Smooth muscle cell of the coronary artery (primary cell): ENCODE data around the gene TMEM185A. TPM values are rescaled to one million over a fixed set of nuclear protein-coding genes. Genes with fewer than 3 reads are reported as not detected.

Experiments used
- total RNA-seq: library from RNA; depleted of rRNA; stranded (reverse); fragments of >200 nt; gene quantifications from 2 replicates; pipeline ENCODE4 v1.2.3, GENCODE V29; 2014; ENCODE audit warnings: low replicate concordance

Gene TMEM185A
- 18.1 and 37.3 TPM in 2 replicates for total RNA-seq

GRCh38 chrX:149631234-149632165 lies at the start of gene TMEM185A:
Gene TMEM185A, minus strand, starts transcription at chrX:149631792. Its CDS starts 212 bp downstream, at chrX:149631580.

GRCh38 chrX:149595214-149595613 lies 36.4 kb downstream of the TMEM185A start, which contains the start of gene HSFX2:
Gene HSFX2, minus strand, starts transcription at chrX:149595314. Its CDS starts 614 bp downstream, at chrX:149594700.

GRCh38 chrX:149587359-149587758 lies 44.2 kb downstream of the TMEM185A start, which contains the start of gene MAGEA9B:
Gene MAGEA9B, minus strand, starts transcription at chrX:149587459. Its CDS starts 4,280 bp downstream, at chrX:149583179.

GRCh38 chrX:149549701-149550100 lies 81.9 kb downstream of the TMEM185A start, which contains the start of gene HSFX3:
Gene HSFX3, minus strand, starts transcription at chrX:149549924. Its CDS starts 72 bp downstream, at chrX:149549852.

Other genes with a start within 250 kb of the TMEM185A start
- 28.5 and 30.6 TPM in 2 replicates for gene IDS, start 126.5 kb downstream of the TMEM185A start, total RNA-seq
- 12.9 and 16.6 TPM in 2 replicates for gene EOLA1, start 90.8 kb downstream of the TMEM185A start, total RNA-seq
- gene HSFX3, start 81.9 kb downstream of the TMEM185A start, total RNA-seq: not detected in 2 replicates
- not detected in 2 replicates for gene MAGEA9B, start 44.3 kb downstream of the TMEM185A start, total RNA-seq
- gene HSFX2, start 36.5 kb downstream of the TMEM185A start, total RNA-seq: 0.30 TPM in 1 of 2 replicates, not detected in the other
- not detected in 2 replicates for gene MAGEA11, start 80.3 kb upstream of the TMEM185A start, total RNA-seq
- gene HSFX1, start 142.3 kb upstream of the TMEM185A start, total RNA-seq: 0.23 and 0.35 TPM in 2 replicates
- not detected in 2 replicates for gene MAGEA9, start 150.1 kb upstream of the TMEM185A start, total RNA-seq
- not detected in 2 replicates for gene MAGEA8, start 249.4 kb upstream of the TMEM185A start, total RNA-seq